Chondrocyte (in vitro differentiated cells): ENCODE data around the gene TRABD2B. TPM values are rescaled to one million over a fixed set of nuclear protein-coding genes. Genes with fewer than 3 reads are reported as not detected.

Experiments used
- DNase-seq: peaks from one replicate; pipeline ENCODE4 v3.0.0; 2021; ENCODE audit warnings: mixed read lengths, low spot score
- H3K27ac Mint-ChIP-seq: one replicate; pipeline ENCODE4 v1.8.0; 2021; ENCODE audit warnings: mild to moderate bottlenecking, moderate library complexity, mixed read lengths; ENCODE audit not compliant: unreplicated experiment
- H3K27me3 Mint-ChIP-seq: 2 replicates; pipeline ENCODE4 v1.8.0; 2021; ENCODE audit warnings: low read depth, mixed read lengths
- H3K36me3 Mint-ChIP-seq: 2 replicates; pipeline ENCODE4 v1.8.0; 2021; ENCODE audit warnings: low read depth, mixed read lengths
- H3K4me1 Mint-ChIP-seq: 2 replicates; pipeline ENCODE4 v1.8.0; 2021; ENCODE audit warnings: low read depth, mild to moderate bottlenecking, mixed read lengths
- H3K4me3 Mint-ChIP-seq: one replicate; pipeline ENCODE4 v1.8.0; 2021; ENCODE audit warnings: mild to moderate bottlenecking, moderate library complexity, mixed read lengths; ENCODE audit not compliant: unreplicated experiment
- H3K9me3 Mint-ChIP-seq: 2 replicates; pipeline ENCODE4 v1.8.0; 2021; ENCODE audit warnings: low read depth, mixed read lengths
- total RNA-seq: library from RNA; stranded (reverse); gene quantifications from 3 replicates; pipeline ENCODE4 v1.2.1, GENCODE V29; 2021
- TF ChIP-seq, protein P1 (sequence below): fragments of 200-600 bp; sonication (generic); IDR thresholded peaks from 2 replicates; pipeline ENCODE4 v1.5.0; 2021; ENCODE audit warnings: antibody characterized with exemption, mild to moderate bottlenecking, moderate library complexity

The TRABD2B gene
- total RNA-seq, 1 donor from 2014 or later, result 0.90 TPM

DNA sequence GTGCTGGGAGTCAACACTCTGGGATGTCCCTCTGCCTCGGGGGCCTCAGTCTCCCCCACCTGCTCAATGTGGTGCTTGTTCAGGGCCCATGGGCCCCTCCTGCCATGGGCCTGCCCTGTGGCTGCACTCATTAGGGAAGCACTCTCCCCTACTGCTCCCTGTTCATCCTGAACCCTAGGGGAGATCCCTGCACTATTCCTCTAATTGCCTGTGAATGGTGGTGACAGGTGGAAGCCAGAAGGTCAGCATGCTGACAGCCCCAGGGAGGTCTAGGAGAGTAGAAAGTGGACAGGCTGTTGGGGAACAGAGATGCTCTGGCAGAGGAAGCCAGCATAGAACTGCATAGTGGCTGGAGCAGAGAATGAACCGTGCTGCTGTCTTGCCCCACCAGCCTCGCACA is 217.6 kb downstream of the TRABD2B start:
- H3K36me3 Mint-ChIP-seq, result peaks cover 3% of the 10 kb centered on the region
- peaks cover 39% of the 10 kb centered on the region for H3K27me3 Mint-ChIP-seq
- H3K4me3 Mint-ChIP-seq, result no peak overlapping the region
- H3K27ac Mint-ChIP-seq, result no peak overlapping the region
- TF ChIP-seq, protein P1, sequence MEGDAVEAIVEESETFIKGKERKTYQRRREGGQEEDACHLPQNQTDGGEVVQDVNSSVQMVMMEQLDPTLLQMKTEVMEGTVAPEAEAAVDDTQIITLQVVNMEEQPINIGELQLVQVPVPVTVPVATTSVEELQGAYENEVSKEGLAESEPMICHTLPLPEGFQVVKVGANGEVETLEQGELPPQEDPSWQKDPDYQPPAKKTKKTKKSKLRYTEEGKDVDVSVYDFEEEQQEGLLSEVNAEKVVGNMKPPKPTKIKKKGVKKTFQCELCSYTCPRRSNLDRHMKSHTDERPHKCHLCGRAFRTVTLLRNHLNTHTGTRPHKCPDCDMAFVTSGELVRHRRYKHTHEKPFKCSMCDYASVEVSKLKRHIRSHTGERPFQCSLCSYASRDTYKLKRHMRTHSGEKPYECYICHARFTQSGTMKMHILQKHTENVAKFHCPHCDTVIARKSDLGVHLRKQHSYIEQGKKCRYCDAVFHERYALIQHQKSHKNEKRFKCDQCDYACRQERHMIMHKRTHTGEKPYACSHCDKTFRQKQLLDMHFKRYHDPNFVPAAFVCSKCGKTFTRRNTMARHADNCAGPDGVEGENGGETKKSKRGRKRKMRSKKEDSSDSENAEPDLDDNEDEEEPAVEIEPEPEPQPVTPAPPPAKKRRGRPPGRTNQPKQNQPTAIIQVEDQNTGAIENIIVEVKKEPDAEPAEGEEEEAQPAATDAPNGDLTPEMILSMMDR, result no peak
- no peaks in the 10 kb centered on the region for H3K9me3 Mint-ChIP-seq
- H3K4me1 Mint-ChIP-seq, result no peaks in the 10 kb centered on the region
- no peak for DNase-seq

DNA sequence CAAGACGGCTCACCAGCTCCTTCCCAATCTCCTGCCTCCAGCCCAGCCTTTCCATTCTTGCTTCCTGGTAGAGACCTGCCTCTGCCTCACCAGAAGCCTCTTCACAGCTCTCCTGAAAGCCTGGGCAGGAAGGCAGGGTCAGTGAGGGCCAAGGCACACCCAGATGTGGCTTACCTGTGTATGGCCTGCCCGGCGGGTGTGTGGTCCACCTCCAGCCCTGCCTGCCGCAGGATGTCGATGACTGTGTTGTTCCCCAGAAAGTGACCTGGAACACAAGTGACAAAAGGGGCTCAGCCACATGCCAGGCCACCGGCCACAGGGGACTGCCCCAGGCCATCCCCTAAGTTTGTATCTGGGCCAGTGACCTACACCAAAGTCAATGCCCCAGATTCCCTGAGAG is 218.9 kb downstream of the TRABD2B start:
- no peak for DNase-seq
- H3K4me3 Mint-ChIP-seq, result no peak overlapping the region
- H3K9me3 Mint-ChIP-seq, result no peaks in the 10 kb centered on the region
- no peak overlapping the region for H3K27ac Mint-ChIP-seq
- TF ChIP-seq, protein P1, result no peak
- H3K36me3 Mint-ChIP-seq, result peaks cover 3% of the 10 kb centered on the region
- no peaks in the 10 kb centered on the region for H3K4me1 Mint-ChIP-seq
- H3K27me3 Mint-ChIP-seq, result peaks cover 33% of the 10 kb centered on the region

DNA sequence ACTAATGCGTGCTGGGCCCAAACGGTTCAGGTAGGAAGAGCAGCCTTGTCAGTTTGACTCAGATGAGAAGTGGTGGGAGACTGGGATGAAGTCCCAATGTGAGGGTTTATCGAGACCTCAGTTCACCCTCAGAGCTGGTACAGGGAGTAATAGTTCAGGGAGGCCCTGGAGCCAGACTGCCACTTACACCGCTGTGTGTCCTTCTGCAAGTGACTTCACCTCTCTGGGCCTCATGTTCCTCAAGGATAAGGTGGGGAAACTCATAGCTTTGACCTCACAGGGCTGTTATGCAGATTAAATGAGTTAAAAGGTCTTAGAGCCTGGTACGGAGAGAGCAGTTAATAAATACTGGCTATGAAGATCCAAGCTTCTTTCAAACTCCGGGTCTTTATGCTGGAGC is 219.9 kb downstream of the TRABD2B start:
- no peaks in the 10 kb centered on the region for H3K4me1 Mint-ChIP-seq
- H3K9me3 Mint-ChIP-seq, result no peaks in the 10 kb centered on the region
- H3K36me3 Mint-ChIP-seq, result peaks cover 4% of the 10 kb centered on the region
- peaks cover 30% of the 10 kb centered on the region for H3K27me3 Mint-ChIP-seq
- H3K27ac Mint-ChIP-seq, result no peak overlapping the region
- DNase-seq, result no peak
- H3K4me3 Mint-ChIP-seq, result no peak overlapping the region
- TF ChIP-seq, protein P1, result no peak

DNA sequence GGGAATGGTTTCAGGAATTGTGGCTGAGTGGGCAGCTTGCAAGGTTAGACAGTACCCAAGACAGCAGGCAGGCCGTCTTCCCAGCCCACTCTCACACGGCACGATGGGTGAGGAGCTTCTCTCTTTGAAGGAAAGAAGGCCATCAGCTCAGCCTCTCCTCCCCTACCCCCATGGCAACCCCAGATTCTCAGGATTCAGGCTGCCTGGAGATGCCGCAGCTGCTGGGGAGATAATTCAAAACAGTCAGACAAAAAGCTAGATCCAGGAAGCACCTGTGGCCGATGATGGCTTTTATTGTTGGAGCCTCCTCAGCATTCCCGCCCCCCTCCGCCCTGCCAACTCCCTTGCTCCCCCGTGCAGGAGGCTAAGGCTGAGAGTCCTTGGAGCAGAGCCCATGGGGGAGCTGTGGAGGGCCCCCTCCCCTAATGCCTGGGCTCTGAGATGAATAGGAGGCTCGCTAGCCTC is 220.5 kb downstream of the TRABD2B start:
- DNase-seq, result no peak
- TF ChIP-seq, protein P1, result no peak
- Mint-ChIP-seq H3K9me3 (no peaks in the 10 kb centered on the region), H3K27ac (no peak overlapping the region), H3K4me3 (no peak overlapping the region), H3K36me3 (peaks cover 2% of the 10 kb centered on the region), H3K4me1 (no peaks in the 10 kb centered on the region), H3K27me3 (peaks cover 29% of the 10 kb centered on the region)

DNA sequence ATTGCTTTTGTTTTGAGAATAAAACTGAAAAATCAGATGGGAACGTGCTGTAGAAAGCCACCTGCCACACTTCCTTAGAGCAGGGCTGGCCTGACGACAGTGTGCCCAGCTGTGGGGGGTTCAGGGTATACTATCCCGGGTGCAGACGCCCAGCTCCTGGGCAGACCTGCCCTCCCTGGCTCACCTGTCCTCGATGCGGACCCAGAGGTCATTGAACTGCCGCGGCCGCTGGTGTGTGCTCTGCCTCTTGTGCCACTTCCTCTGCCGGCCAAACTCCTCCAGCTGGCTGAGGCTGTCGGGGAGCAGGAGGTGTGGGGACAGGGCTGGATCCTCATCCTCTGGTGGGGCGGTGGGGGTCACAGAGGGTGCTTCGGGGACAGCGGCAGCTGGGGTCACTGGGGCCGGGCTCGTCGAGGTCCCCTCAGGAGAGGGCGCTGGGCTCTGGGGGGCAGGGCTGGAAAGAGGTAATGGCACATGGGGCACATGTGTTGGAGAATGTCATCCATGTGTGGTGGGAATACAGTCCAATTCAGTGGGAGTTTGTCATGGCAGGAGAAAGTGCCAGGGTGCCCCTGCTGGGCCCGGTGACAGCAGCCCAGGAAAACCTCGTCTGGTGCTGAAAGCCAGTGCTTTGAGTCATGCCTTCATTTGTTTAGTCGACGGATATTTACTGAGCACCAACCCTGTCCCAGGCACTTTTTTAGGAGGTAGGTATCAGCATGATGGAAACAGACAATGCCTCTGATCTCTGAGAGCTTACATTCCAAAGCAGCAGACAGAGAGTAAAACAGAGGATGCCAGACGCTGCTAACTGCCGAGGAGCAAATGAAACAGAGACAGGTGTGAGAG is 222.0 kb downstream of the TRABD2B start:
- DNase-seq, result no peak
- H3K4me3 Mint-ChIP-seq, result no peak overlapping the region
- H3K27me3 Mint-ChIP-seq, result peaks cover 28% of the 10 kb centered on the region
- H3K27ac Mint-ChIP-seq, result no peak overlapping the region
- TF ChIP-seq, protein P1, result no peak
- peaks cover 2% of the 10 kb centered on the region for H3K36me3 Mint-ChIP-seq
- no peaks in the 10 kb centered on the region for H3K9me3 Mint-ChIP-seq
- no peaks in the 10 kb centered on the region for H3K4me1 Mint-ChIP-seq
